ENCODE data around the gene CALN1.

Gene CALN1

GRCh38 chr7:72152161-72153131, 259.7 kb downstream of the CALN1 start:
- Mint-ChIP-seq H3K36me3 (ENCODE audit: low read depth) (no peaks in the 10 kb centered on the region), H3K4me1 (ENCODE audit: low read depth) (no peaks in the 10 kb centered on the region), H3K9me3 (peaks cover 29% of the 10 kb centered on the region), H3K27ac (no peak overlapping the region), H3K4me3 (no peak overlapping the region), H3K27me3 (ENCODE audit: low read depth) (no peaks in the 10 kb centered on the region)
- no peak for DNase-seq (ENCODE audit: low spot score)

GRCh38 chr7:72140566-72140965, 271.6 kb downstream of the CALN1 start:
- H3K27ac Mint-ChIP-seq, result no peak overlapping the region
- H3K4me1 Mint-ChIP-seq (ENCODE audit: low read depth), result no peaks in the 10 kb centered on the region

GRCh38 chr7:72127136-72127535, 285.0 kb downstream of the CALN1 start:
- no peak for DNase-seq (ENCODE audit: low spot score)
- Mint-ChIP-seq H3K27me3 (ENCODE audit: low read depth) (no peaks in the 10 kb centered on the region), H3K4me1 (ENCODE audit: low read depth) (no peaks in the 10 kb centered on the region), H3K4me3 (no peak overlapping the region), H3K9me3 (peaks cover 36% of the 10 kb centered on the region), H3K36me3 (ENCODE audit: low read depth) (no peaks in the 10 kb centered on the region), H3K27ac (no peak overlapping the region)

More at GRCh38 chr7:72140566-72140965, 271.6 kb downstream of the CALN1 start:
- Mint-ChIP-seq H3K4me3 (no peak overlapping the region), H3K9me3 (peaks cover 37% of the 10 kb centered on the region), H3K27me3 (ENCODE audit: low read depth) (no peaks in the 10 kb centered on the region), H3K36me3 (ENCODE audit: low read depth) (no peaks in the 10 kb centered on the region)
- DNase-seq (ENCODE audit: low spot score), result no peak

GRCh38 chr7:72123913-72124312, 288.2 kb downstream of the CALN1 start:
- H3K9me3 Mint-ChIP-seq, result peaks cover 39% of the 10 kb centered on the region
- H3K36me3 Mint-ChIP-seq (ENCODE audit: low read depth), result no peaks in the 10 kb centered on the region
- no peaks in the 10 kb centered on the region for H3K4me1 Mint-ChIP-seq (ENCODE audit: low read depth)
- H3K4me3 Mint-ChIP-seq, result no peak overlapping the region
- no peak for DNase-seq (ENCODE audit: low spot score)
- no peaks in the 10 kb centered on the region for H3K27me3 Mint-ChIP-seq (ENCODE audit: low read depth)
- H3K27ac Mint-ChIP-seq, result no peak overlapping the region

- Mint-ChIP-seq H3K9me3 (peaks cover 37% of the 10 kb centered on the region), H3K4me3 (no peak overlapping the region), H3K27ac (no peak overlapping the region), H3K36me3 (ENCODE audit: low read depth) (no peaks in the 10 kb centered on the region), H3K27me3 (ENCODE audit: low read depth) (no peaks in the 10 kb centered on the region), H3K4me1 (ENCODE audit: low read depth) (no peaks in the 10 kb centered on the region)
- no peak for DNase-seq (ENCODE audit: low spot score)
Observed at GRCh38 chr7:72118366-72118765, 293.8 kb downstream of the CALN1 start.

GRCh38 chr7:72114129-72114528, 298.0 kb downstream of the CALN1 start:
- Mint-ChIP-seq H3K4me1 (ENCODE audit: low read depth) (no peaks in the 10 kb centered on the region), H3K27me3 (ENCODE audit: low read depth) (no peaks in the 10 kb centered on the region), H3K36me3 (ENCODE audit: low read depth) (no peaks in the 10 kb centered on the region), H3K9me3 (peaks cover 27% of the 10 kb centered on the region), H3K27ac (no peak overlapping the region), H3K4me3 (no peak overlapping the region)
- no peak for DNase-seq (ENCODE audit: low spot score)

GRCh38 chr7:72112992-72113391, 299.1 kb downstream of the CALN1 start:
- DNase-seq (ENCODE audit: low spot score), result no peak
- Mint-ChIP-seq H3K4me1 (ENCODE audit: low read depth) (no peaks in the 10 kb centered on the region), H3K27me3 (ENCODE audit: low read depth) (no peaks in the 10 kb centered on the region), H3K9me3 (peaks cover 38% of the 10 kb centered on the region), H3K27ac (no peak overlapping the region), H3K4me3 (no peak overlapping the region), H3K36me3 (ENCODE audit: low read depth) (no peaks in the 10 kb centered on the region)

- DNase-seq (ENCODE audit: low spot score), result no peak
- no peaks in the 10 kb centered on the region for H3K4me1 Mint-ChIP-seq (ENCODE audit: low read depth)
- H3K36me3 Mint-ChIP-seq (ENCODE audit: low read depth), result no peaks in the 10 kb centered on the region
- no peak overlapping the region for H3K4me3 Mint-ChIP-seq
- no peak overlapping the region for H3K27ac Mint-ChIP-seq
- peaks cover 43% of the 10 kb centered on the region for H3K9me3 Mint-ChIP-seq
- H3K27me3 Mint-ChIP-seq (ENCODE audit: low read depth), result no peaks in the 10 kb centered on the region
Observed at GRCh38 chr7:72112530-72112929, 299.6 kb downstream of the CALN1 start.

- Mint-ChIP-seq H3K27me3 (ENCODE audit: low read depth) (no peaks in the 10 kb centered on the region), H3K9me3 (peaks cover 46% of the 10 kb centered on the region), H3K36me3 (ENCODE audit: low read depth) (no peaks in the 10 kb centered on the region), H3K27ac (no peak overlapping the region), H3K4me3 (no peak overlapping the region), H3K4me1 (ENCODE audit: low read depth) (no peaks in the 10 kb centered on the region)
- no peak for DNase-seq (ENCODE audit: low spot score)
Observed at GRCh38 chr7:72111086-72111485, 301.1 kb downstream of the CALN1 start.

GRCh38 chr7:72109566-72109965, 302.6 kb downstream of the CALN1 start:
- H3K27me3 Mint-ChIP-seq (ENCODE audit: low read depth), result no peaks in the 10 kb centered on the region
- no peaks in the 10 kb centered on the region for H3K4me1 Mint-ChIP-seq (ENCODE audit: low read depth)
- no peak for DNase-seq (ENCODE audit: low spot score)
- peaks cover 41% of the 10 kb centered on the region for H3K9me3 Mint-ChIP-seq
- H3K36me3 Mint-ChIP-seq (ENCODE audit: low read depth), result no peaks in the 10 kb centered on the region
- H3K4me3 Mint-ChIP-seq, result no peak overlapping the region
- H3K27ac Mint-ChIP-seq, result no peak overlapping the region

- Mint-ChIP-seq H3K27me3 (ENCODE audit: low read depth) (no peaks in the 10 kb centered on the region), H3K36me3 (ENCODE audit: low read depth) (no peaks in the 10 kb centered on the region), H3K9me3 (peaks cover 41% of the 10 kb centered on the region), H3K27ac (no peak overlapping the region), H3K4me1 (ENCODE audit: low read depth) (no peaks in the 10 kb centered on the region), H3K4me3 (no peak overlapping the region)
- DNase-seq (ENCODE audit: low spot score), result no peak
Observed at GRCh38 chr7:72106405-72106804, 305.7 kb downstream of the CALN1 start.

GRCh38 chr7:72101444-72101843, 310.7 kb downstream of the CALN1 start:
- H3K4me3 Mint-ChIP-seq, result no peak overlapping the region
- DNase-seq (ENCODE audit: low spot score), result no peak
- H3K27ac Mint-ChIP-seq, result no peak overlapping the region

GRCh38 chr7:72099784-72100183, 312.4 kb downstream of the CALN1 start:
- Mint-ChIP-seq H3K27me3 (ENCODE audit: low read depth) (no peaks in the 10 kb centered on the region), H3K9me3 (peaks cover 25% of the 10 kb centered on the region), H3K4me1 (ENCODE audit: low read depth) (no peaks in the 10 kb centered on the region), H3K36me3 (ENCODE audit: low read depth) (no peaks in the 10 kb centered on the region), H3K27ac (no peak overlapping the region), H3K4me3 (no peak overlapping the region)
- DNase-seq (ENCODE audit: low spot score), result no peak

More at GRCh38 chr7:72101444-72101843, 310.7 kb downstream of the CALN1 start:
- Mint-ChIP-seq H3K4me1 (ENCODE audit: low read depth) (no peaks in the 10 kb centered on the region), H3K36me3 (ENCODE audit: low read depth) (no peaks in the 10 kb centered on the region), H3K9me3 (peaks cover 28% of the 10 kb centered on the region), H3K27me3 (ENCODE audit: low read depth) (no peaks in the 10 kb centered on the region)

- Mint-ChIP-seq H3K27ac (no peak overlapping the region), H3K36me3 (ENCODE audit: low read depth) (no peaks in the 10 kb centered on the region), H3K4me1 (ENCODE audit: low read depth) (no peaks in the 10 kb centered on the region), H3K4me3 (no peak overlapping the region), H3K9me3 (peaks cover 28% of the 10 kb centered on the region), H3K27me3 (ENCODE audit: low read depth) (no peaks in the 10 kb centered on the region)
- DNase-seq (ENCODE audit: low spot score), result no peak
Observed at GRCh38 chr7:72098807-72099580, 313.1 kb downstream of the CALN1 start.

Data from T-helper 2 cell treated with Interferon-gamma antibody and Interleukin-4, amounts not matched to agents 5 μg/mL and 100 μg/mL, for 36 hours (primary cell).